Chondrocyte (in vitro differentiated cells): ENCODE data around the gene JAKMIP2. TPM values are rescaled to one million over a fixed set of nuclear protein-coding genes. Genes with fewer than 3 reads are reported as not detected.

Experiments used
- DNase-seq: peaks from one replicate; pipeline ENCODE4 v3.0.0; 2021; ENCODE audit warnings: mixed read lengths, low spot score
- H3K27ac Mint-ChIP-seq: one replicate; pipeline ENCODE4 v1.8.0; 2021; ENCODE audit warnings: mild to moderate bottlenecking, moderate library complexity, mixed read lengths; ENCODE audit not compliant: unreplicated experiment
- H3K27me3 Mint-ChIP-seq: 2 replicates; pipeline ENCODE4 v1.8.0; 2021; ENCODE audit warnings: low read depth, mixed read lengths
- H3K36me3 Mint-ChIP-seq: 2 replicates; pipeline ENCODE4 v1.8.0; 2021; ENCODE audit warnings: low read depth, mixed read lengths
- H3K4me1 Mint-ChIP-seq: 2 replicates; pipeline ENCODE4 v1.8.0; 2021; ENCODE audit warnings: low read depth, mild to moderate bottlenecking, mixed read lengths
- H3K4me3 Mint-ChIP-seq: one replicate; pipeline ENCODE4 v1.8.0; 2021; ENCODE audit warnings: mild to moderate bottlenecking, moderate library complexity, mixed read lengths; ENCODE audit not compliant: unreplicated experiment
- H3K9me3 Mint-ChIP-seq: 2 replicates; pipeline ENCODE4 v1.8.0; 2021; ENCODE audit warnings: low read depth, mixed read lengths
- CTCF ChIP-seq: fragments of 200-600 bp; sonication (generic); IDR thresholded peaks from 2 replicates; pipeline ENCODE4 v1.5.0; 2021; ENCODE audit warnings: antibody characterized with exemption, mild to moderate bottlenecking, moderate library complexity
- total RNA-seq: library from RNA; stranded (reverse); gene quantifications from 3 replicates; pipeline ENCODE4 v1.2.1, GENCODE V29; 2021

Gene JAKMIP2
- total RNA-seq, 1 donor from 2014 or later, result 7.1 TPM

- H3K27ac Mint-ChIP-seq, result no peak overlapping the region
- TF ChIP-seq CTCF, result no peak
- peaks cover 6% of the 10 kb centered on the region for H3K27me3 Mint-ChIP-seq
- no peaks in the 10 kb centered on the region for H3K9me3 Mint-ChIP-seq
- DNase-seq, result no peak
- no peak overlapping the region for H3K4me3 Mint-ChIP-seq
- H3K36me3 Mint-ChIP-seq, result no peaks in the 10 kb centered on the region
- H3K4me1 Mint-ChIP-seq, result peaks cover 5% of the 10 kb centered on the region
These were observed 221.7 kb downstream of the JAKMIP2 start for GRCh38 chr5:147560718-147561331.

GRCh38 chr5:147559749-147560148 lies 222.8 kb downstream of the JAKMIP2 start:
- H3K27me3 Mint-ChIP-seq, result peaks cover 6% of the 10 kb centered on the region
- no peaks in the 10 kb centered on the region for H3K9me3 Mint-ChIP-seq
- peaks cover 5% of the 10 kb centered on the region for H3K4me1 Mint-ChIP-seq
- H3K27ac Mint-ChIP-seq, result no peak overlapping the region
- no peak for DNase-seq
- H3K4me3 Mint-ChIP-seq, result no peak overlapping the region
- peak; percentile 53 for TF ChIP-seq CTCF
- H3K36me3 Mint-ChIP-seq, result no peaks in the 10 kb centered on the region

GRCh38 chr5:147558826-147559225 lies 223.7 kb downstream of the JAKMIP2 start:
- H3K4me1 Mint-ChIP-seq, result peaks cover 14% of the 10 kb centered on the region
- TF ChIP-seq CTCF, result peak; percentile 85
- no peaks in the 10 kb centered on the region for H3K36me3 Mint-ChIP-seq
- no peak overlapping the region for H3K4me3 Mint-ChIP-seq
- no peak for DNase-seq
- H3K27me3 Mint-ChIP-seq, result peaks cover 6% of the 10 kb centered on the region
- H3K9me3 Mint-ChIP-seq, result no peaks in the 10 kb centered on the region
- no peak overlapping the region for H3K27ac Mint-ChIP-seq

- DNase-seq, result no peak
- Mint-ChIP-seq H3K4me3 (no peak overlapping the region), H3K27ac (no peak overlapping the region), H3K9me3 (no peaks in the 10 kb centered on the region), H3K4me1 (peaks cover 18% of the 10 kb centered on the region), H3K36me3 (no peaks in the 10 kb centered on the region), H3K27me3 (peaks cover 6% of the 10 kb centered on the region)
- TF ChIP-seq CTCF, result no peak
These were observed 224.4 kb downstream of the JAKMIP2 start for GRCh38 chr5:147557876-147558745.

- Mint-ChIP-seq H3K4me1 (peaks cover 18% of the 10 kb centered on the region), H3K27ac (peak overlapping the region; percentile 86), H3K27me3 (no peaks in the 10 kb centered on the region), H3K9me3 (no peaks in the 10 kb centered on the region), H3K36me3 (no peaks in the 10 kb centered on the region), H3K4me3 (no peak overlapping the region)
- no peak for TF ChIP-seq CTCF
- no peak for DNase-seq
These were observed 227.4 kb downstream of the JAKMIP2 start for GRCh38 chr5:147555176-147555575.
